Transverse colon (tissue), 4 donors: ENCODE measurements around the gene GSTCD. TPM values are rescaled to one million over a fixed set of nuclear protein-coding genes. Genes with fewer than 3 reads are reported as not detected.

Source experiments
- DNase-seq: peaks from one replicate; pipeline ENCODE4 v3.0.0-alpha.2; 2019
- H3K27ac ChIP-seq, 4 donors: fragments of 200-600 bp; sonication (generic); 2 replicates each; pipeline ENCODE4 v1.5.1; 2016 to 2018; ENCODE audit warnings: inconsistent platforms in 4 of 4
- H3K27me3 ChIP-seq: fragments of 200-600 bp; sonication (generic); 2 replicates; pipeline ENCODE4 v1.5.1; 2017; ENCODE audit warnings: inconsistent platforms
- H3K36me3 ChIP-seq, 4 donors: fragments of 200-600 bp; sonication (generic); 2 replicates each; pipeline ENCODE4 v1.5.1; 2017 to 2019; ENCODE audit warnings: inconsistent platforms in 4 of 4
- H3K4me1 ChIP-seq, 4 donors: fragments of 200-600 bp; sonication (generic); 2 replicates each; pipeline ENCODE4 v1.5.1; 2017 to 2020; ENCODE audit warnings: inconsistent platforms in 4 of 4
- H3K4me3 ChIP-seq, 4 donors: fragments of 200-600 bp; sonication (generic); 1 replicate in 1 of 4; 2 replicates in 3 of 4; pipeline versions ENCODE4 v1.5.1 to v1.6.1; 2017 to 2019; ENCODE audit warnings: inconsistent platforms in 4 of 4
- H3K9me3 ChIP-seq, 2 donors: fragments of 200-600 bp; sonication (generic); 2 replicates each; pipeline ENCODE4 v1.5.1; 2017 to 2019; ENCODE audit warnings: inconsistent platforms in 2 of 2
- CTCF ChIP-seq, 5 experiments: fragments of 200-600 bp in 3 of 5; fragments of 450-650 bp in 2 of 5; sonication (generic) in 3 of 5; IDR thresholded peaks; 1 replicate in 2 of 5; 2 replicates in 3 of 5; pipeline ENCODE4 v1.5.1; 2016 to 2017; ENCODE audit warnings: antibody characterized with exemption in 5 of 5, inconsistent platforms in 3 of 5, mild to moderate bottlenecking in 2 of 5, moderate library complexity in 1 of 5
- EP300 ChIP-seq: sonication (generic); formaldehyde crosslinking; IDR thresholded peaks from one replicate; pipeline ENCODE4 v1.6.1; 2017; ENCODE audit warnings: antibody characterized with exemption, low read depth
- POLR2A ChIP-seq: fragments of 450-650 bp; IDR thresholded peaks from one replicate; pipeline ENCODE4 v1.6.1; 2016; ENCODE audit warnings: antibody characterized with exemption, mild to moderate bottlenecking, moderate library complexity
- POLR2AphosphoS5 ChIP-seq, 3 donors: sonication (generic); formaldehyde crosslinking; IDR thresholded peaks; one replicate each; pipeline ENCODE4 v1.6.1; 2016; ENCODE audit warnings: antibody characterized with exemption in 3 of 3
- WGBS, 2 donors: methylation state at CpG; one replicate each; pipeline ENCODE4 v1.1.5; 2018; ENCODE audit warnings: low coverage in 1 of 2; 5-methylcytosine and 5-hydroxymethylcytosine counted together
- in situ Hi-C, 4 donors: fragments of 200-750 bp; cut with MboI; loops; one replicate each; pipeline versions ENCODE4 v1.15.0 to v1.15.1; 2017; ENCODE audit warnings: low sequenced_read_pairs in 3 of 4, low pct_ligation_motif_present in 1 of 4, low pct_unique_long_range_greater_than_20kb in 1 of 4
- intact Hi-C: fragments of 100-400 bp; cut with DNase I; formaldehyde crosslinking; loops from one replicate; pipeline ENCODE4 v1.15.1; 2023; ENCODE audit warnings: low total_unique reads
- total RNA-seq, 4 donors: library from RNA; depleted of rRNA; stranded (reverse); fragments of >200 nt; gene quantifications; one replicate each; pipeline ENCODE4 v1.1.0, GENCODE V29; 2016

The GSTCD gene
- total RNA-seq, 4 donors from 2014 or later, result 0.40 to 11.1 (median 8.4) TPM

GRCh38 chr4:105674011-105674410 lies 34.6 kb upstream of the GSTCD start:
- no peak for TF ChIP-seq EP300
- TF ChIP-seq POLR2A, result no peak
- no peak for TF ChIP-seq CTCF (IDR thresholded peaks at IDR 0.05)
- TF ChIP-seq POLR2AphosphoS5 (IDR thresholded peaks at IDR 0.05), result no peak
- peaks cover 0 to 17% (median 2%) of the 10 kb centered on the region in 4 donors for H3K4me1 ChIP-seq
- in situ Hi-C loops (loop anchor here in 1 of 4 donors (25.0 kb wide), 1 partner anchor 162 kb away; no protein-coding TSS in a partner anchor), intact Hi-C loops (no loop called here)
- H3K36me3 ChIP-seq, result no peaks in the 10 kb centered on the region
- no peak overlapping the region for H3K27ac ChIP-seq
- no peak overlapping the region for H3K4me3 ChIP-seq
- no peak for DNase-seq
- no peaks in the 10 kb centered on the region for H3K9me3 ChIP-seq
- 88 to 100% methylated on average over 1 of the region's 1 CpG for WGBS, 2 donors
- H3K27me3 ChIP-seq, result no peaks in the 10 kb centered on the region

- Histone ChIP-seq H3K4me1 (peaks cover 0 to 26% (median 2%) of the 10 kb centered on the region in 4 donors), H3K27ac (peak overlapping the region; percentile 10 to 38 (median 22)), H3K9me3 (no peaks in the 10 kb centered on the region), H3K27me3 (no peaks in the 10 kb centered on the region), H3K36me3 (peaks cover 0 to 12% (median 0%) of the 10 kb centered on the region in 4 donors), H3K4me3 (no peak overlapping the region)
- no peak for DNase-seq
- TF ChIP-seq CTCF (IDR thresholded peaks at IDR 0.05), result no peak
- intact Hi-C loops, result no loop called here
- 43 to 50% methylated on average over 2 of the region's 2 CpGs for WGBS, 2 donors
- in situ Hi-C loops, result no loop called here
Observed at GRCh38 chr4:105677709-105678108, 30.9 kb upstream of the GSTCD start.

GRCh38 chr4:105679186-105679585 lies 29.4 kb upstream of the GSTCD start:
- H3K9me3 ChIP-seq, result no peaks in the 10 kb centered on the region
- peak overlapping the region; percentile 8 to 49 (median 36) for H3K27ac ChIP-seq
- WGBS, 2 donors, result 29 to 54% methylated on average over 1 to 2 of the region's 2 CpGs
- peak; percentile 14 for DNase-seq
- in situ Hi-C loops (no loop called here), intact Hi-C loops (no loop called here)
- no peaks in the 10 kb centered on the region for H3K27me3 ChIP-seq
- peaks cover 0 to 29% (median 2%) of the 10 kb centered on the region in 4 donors for H3K4me1 ChIP-seq
- H3K36me3 ChIP-seq, result peaks cover 0 to 16% (median 0%) of the 10 kb centered on the region in 4 donors
- TF ChIP-seq POLR2AphosphoS5 (IDR thresholded peaks at IDR 0.05) (no peak), POLR2A (no peak), CTCF (IDR thresholded peaks at IDR 0.05) (no peak), EP300 (no peak)
- H3K4me3 ChIP-seq, result no peak overlapping the region

GRCh38 chr4:105683038-105683437 lies 25.5 kb upstream of the GSTCD start:
- WGBS, 2 donors, result 54 to 60% methylated on average over 4 of the region's 4 CpGs
- no peak overlapping the region for H3K4me3 ChIP-seq
- intact Hi-C loops, result no loop called here
- H3K36me3 ChIP-seq, result peaks cover 0 to 40% (median 6%) of the 10 kb centered on the region in 4 donors
- no peaks in the 10 kb centered on the region for H3K9me3 ChIP-seq
- H3K27me3 ChIP-seq, result no peaks in the 10 kb centered on the region
- DNase-seq, result peak; percentile 76
- TF ChIP-seq CTCF (IDR thresholded peaks at IDR 0.05) (no peak), POLR2A (no peak), EP300 (no peak), POLR2AphosphoS5 (IDR thresholded peaks at IDR 0.05) (no peak)
- H3K27ac ChIP-seq, result peak overlapping the region in 1 of 4 donors; percentile 13
- peaks cover 0 to 21% (median 2%) of the 10 kb centered on the region in 4 donors for H3K4me1 ChIP-seq
- in situ Hi-C loops, result no loop called here
